Pancreas (tissue), 10 donors: ENCODE results near the gene ATRNL1. TPM values are rescaled to one million over a fixed set of nuclear protein-coding genes. Genes with fewer than 3 reads are reported as not detected.
"Not testable (repeated sequence)": the region's sequence is repeated elsewhere in the genome, so short reads cannot be mapped to it uniquely, and the experiment has no call there.

Experiments
- ATAC-seq, 4 donors: fragments of 200-7000 bp; cut with Tn5 transposase; one replicate each; pipeline versions ENCODE4 v1.8.0 to v1.9.1; 2020; ENCODE audit warnings: mild to moderate bottlenecking in 4 of 4, moderate library complexity in 4 of 4
- DNase-seq, 6 donors: peaks; one replicate each; pipeline ENCODE4 v3.0.0-alpha.2; 2020
- FAIRE-seq: peaks from 2 replicates; lab custom pipeline; 2012; peaks lifted over from hg19 to GRCh38; lab: Jason Lieb, UNC
- H3K27ac ChIP-seq, 4 donors: fragments of 200-600 bp; sonication (generic); 1 replicate in 3 of 4; 2 replicates in 1 of 4; pipeline versions ENCODE4 v1.5.0 to v1.8.0; 2020
- H3K27me3 ChIP-seq, 4 donors: fragments of 200-600 bp; one replicate each; pipeline ENCODE4 v1.8.0; 2021
- H3K36me3 ChIP-seq, 3 donors: fragments of 200-600 bp; sonication (generic) in 1 of 3; one replicate each; pipeline versions ENCODE4 v1.5.0 to v1.8.0; 2020 to 2021
- H3K4me1 ChIP-seq, 3 donors: fragments of 200-600 bp; one replicate each; pipeline ENCODE4 v1.8.0; 2021
- H3K4me3 ChIP-seq, 4 donors: fragments of 200-600 bp; sonication (generic) in 2 of 4; one replicate each; pipeline versions ENCODE4 v1.5.0 to v1.8.0; 2020 to 2021
- H3K9me3 ChIP-seq, 4 donors: fragments of 200-600 bp; one replicate each; pipeline ENCODE4 v1.8.0; 2021
- WGBS, 2 donors: extraction: QIAGEN DNeasy Blood & Tissue Kit; methylation state at CpG; one replicate each; pipeline ENCODE4 v1.1.7; 2013; 5-methylcytosine and 5-hydroxymethylcytosine counted together
- intact Hi-C, 3 donors: fragments of 100-400 bp; cut with DNase I; formaldehyde crosslinking; loops; one replicate each; pipeline versions ENCODE4 v1.11.1 to v1.14.2; 2022
- polyA plus RNA-seq, 2 donors: library from polyadenylated mRNA; stranded (reverse); fragments of 200-250 nt; gene quantifications; one replicate each; pipeline ENCODE4 v1.2.3, GENCODE V29; 2013
- total RNA-seq, 6 donors: library from RNA; stranded (reverse); fragmentation: NEBNext Ultra II Directional in 4 of 6; extraction: Animal tissue kit (Norgen Biotek cat#: 25700) in 4 of 6; gene quantifications; one replicate each; pipeline versions ENCODE4 v1.2.1 to v1.2.4, GENCODE V29; 2021 to 2023
- TF ChIP-seq, protein P1 (sequence below), 4 donors: fragments of 200-600 bp; sonication (generic) in 3 of 4; IDR thresholded peaks; one replicate each; pipeline versions ENCODE4 v1.5.0 to v1.8.0; 2021; ENCODE audit warnings: antibody characterized with exemption in 4 of 4
- donor health status: healthy with polysubstance abuse.
- donor health status: DM: no; HTN: no; CAD: no; lungs with moderate emphysema.
- donor health status: DM: no; HTN: no; CAD: no.
- donor health status: control.
- donor health status: control.
- donor health status: Bipolar disorder and iron deficiency.
- donor health status: DM: yes; HTN: yes; CAD: no.
- donor health status: DM: no; HTN: no; CAD: no.
- donor health status: DM: no; HTN: no; CAD: no.
- donor health status: DM: yes; HTN: yes; CAD: no.

ATRNL1 gene
- total and polyA plus RNA-seq, 8 donors: 0.91 to 5.7 (median 3.9) TPM

DNA sequence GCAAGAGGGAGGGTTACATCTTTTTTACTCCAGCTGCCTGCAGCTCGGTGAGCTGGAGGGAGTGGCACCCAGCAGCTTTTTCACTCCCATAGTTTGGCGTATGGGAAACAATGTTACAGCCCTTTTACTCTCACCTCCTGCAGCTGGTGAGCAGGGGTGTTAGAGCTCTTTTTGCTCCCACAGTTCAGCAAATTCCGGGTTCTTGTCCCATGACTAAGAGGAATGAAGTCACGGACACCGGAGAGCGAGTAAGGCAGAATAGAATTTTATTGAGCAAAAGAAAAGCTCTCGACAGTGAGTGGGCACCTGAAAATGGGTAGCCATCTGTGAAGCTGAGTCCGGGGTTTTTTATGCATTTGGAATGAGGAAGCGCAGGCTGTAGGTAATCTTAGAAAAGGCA lies 733.2 kb downstream of the ATRNL1 start:
- DNase-seq: no peak
- intact Hi-C loops: no loop called here
- H3K36me3 ChIP-seq: no peaks in the 10 kb centered on the region
- no peak overlapping the region for H3K4me3 ChIP-seq
- TF ChIP-seq, protein P1, sequence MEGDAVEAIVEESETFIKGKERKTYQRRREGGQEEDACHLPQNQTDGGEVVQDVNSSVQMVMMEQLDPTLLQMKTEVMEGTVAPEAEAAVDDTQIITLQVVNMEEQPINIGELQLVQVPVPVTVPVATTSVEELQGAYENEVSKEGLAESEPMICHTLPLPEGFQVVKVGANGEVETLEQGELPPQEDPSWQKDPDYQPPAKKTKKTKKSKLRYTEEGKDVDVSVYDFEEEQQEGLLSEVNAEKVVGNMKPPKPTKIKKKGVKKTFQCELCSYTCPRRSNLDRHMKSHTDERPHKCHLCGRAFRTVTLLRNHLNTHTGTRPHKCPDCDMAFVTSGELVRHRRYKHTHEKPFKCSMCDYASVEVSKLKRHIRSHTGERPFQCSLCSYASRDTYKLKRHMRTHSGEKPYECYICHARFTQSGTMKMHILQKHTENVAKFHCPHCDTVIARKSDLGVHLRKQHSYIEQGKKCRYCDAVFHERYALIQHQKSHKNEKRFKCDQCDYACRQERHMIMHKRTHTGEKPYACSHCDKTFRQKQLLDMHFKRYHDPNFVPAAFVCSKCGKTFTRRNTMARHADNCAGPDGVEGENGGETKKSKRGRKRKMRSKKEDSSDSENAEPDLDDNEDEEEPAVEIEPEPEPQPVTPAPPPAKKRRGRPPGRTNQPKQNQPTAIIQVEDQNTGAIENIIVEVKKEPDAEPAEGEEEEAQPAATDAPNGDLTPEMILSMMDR (IDR thresholded peaks at IDR 0.05): no peak
- H3K9me3 ChIP-seq: no peaks in the 10 kb centered on the region
- no peaks in the 10 kb centered on the region for H3K4me1 ChIP-seq
- ATAC-seq: no peak
- no peak for FAIRE-seq
- no peaks in the 10 kb centered on the region for H3K27me3 ChIP-seq
- H3K27ac ChIP-seq: no peak overlapping the region
- 94 to 96% methylated on average over 9 of the region's 9 CpGs for WGBS, 2 donors

DNA sequence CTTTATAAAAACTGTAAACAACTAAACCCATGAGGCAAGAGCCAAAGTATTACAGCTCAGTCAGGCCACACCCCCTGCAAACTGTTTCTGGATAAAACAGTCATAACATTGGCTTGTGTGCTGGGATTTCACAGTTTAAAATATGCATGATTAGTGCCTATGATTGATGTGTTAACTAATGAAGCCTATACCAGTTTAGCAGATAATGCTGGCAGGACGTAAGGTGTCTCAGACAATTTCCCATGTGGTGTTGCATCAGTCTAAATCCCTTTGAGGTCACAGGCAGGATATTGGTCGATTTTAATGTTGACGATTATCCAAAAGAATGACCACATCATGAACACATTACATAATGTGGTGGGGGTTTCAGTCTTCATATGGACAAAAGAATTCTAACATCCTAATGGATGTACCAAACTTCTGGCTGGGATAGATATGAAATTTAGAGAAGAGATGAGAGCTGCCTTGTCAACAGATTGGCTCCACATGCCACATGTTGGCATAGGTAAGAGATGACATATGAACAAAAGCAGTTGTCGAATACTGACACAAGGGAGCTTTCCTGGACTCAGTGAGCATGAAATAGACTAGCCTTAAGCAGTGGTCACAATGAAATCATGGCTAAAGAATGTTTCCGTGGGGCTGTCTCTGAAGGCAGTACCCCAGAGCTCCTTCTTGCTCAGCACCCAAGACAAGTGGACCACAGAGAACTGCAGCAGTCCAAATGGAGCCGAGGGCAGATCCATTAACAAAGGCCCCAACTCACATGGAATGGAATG lies 734.3 kb downstream of the ATRNL1 start:
- no peaks in the 10 kb centered on the region for H3K36me3 ChIP-seq
- no peak overlapping the region for H3K27ac ChIP-seq
- H3K27me3 ChIP-seq: no peaks in the 10 kb centered on the region
- H3K4me1 ChIP-seq: no peaks in the 10 kb centered on the region
- no peak for DNase-seq
- FAIRE-seq: no peak
- H3K9me3 ChIP-seq: no peaks in the 10 kb centered on the region
- intact Hi-C loops: no loop called here
- ATAC-seq: peak in 1 of 4 donors; percentile 52
- TF ChIP-seq, protein P1 (IDR thresholded peaks at IDR 0.05): no peak
- 87 to 94% methylated on average over 6 of the region's 6 CpGs for WGBS, 2 donors
- no peak overlapping the region for H3K4me3 ChIP-seq

DNA sequence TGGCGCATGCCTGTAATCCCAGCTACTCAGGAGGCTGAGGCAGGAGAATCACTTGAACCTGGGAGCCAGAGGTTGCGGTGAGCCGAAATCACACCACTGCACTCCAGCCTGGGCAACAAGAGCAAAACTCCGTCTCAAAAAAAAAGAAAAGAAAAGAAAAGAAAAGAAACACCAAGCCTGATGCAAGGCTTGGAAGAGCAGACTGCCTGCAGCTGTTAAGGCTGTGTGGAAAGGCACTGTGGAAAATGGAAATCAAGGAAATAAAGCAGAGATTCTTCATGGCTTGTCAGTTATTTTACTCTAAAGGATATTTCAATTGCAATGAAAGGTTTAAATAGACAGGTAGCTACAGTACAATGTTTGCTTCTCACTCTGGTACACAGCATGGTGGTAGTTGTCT lies 735.0 kb downstream of the ATRNL1 start:
- H3K27me3 ChIP-seq, H3K27ac ChIP-seq, H3K4me3 ChIP-seq, intact Hi-C loops, FAIRE-seq, DNase-seq, H3K36me3 ChIP-seq, ATAC-seq, H3K4me1 ChIP-seq, H3K9me3 ChIP-seq: not testable (repeated sequence)
- 87 to 90% methylated on average over 4 of the region's 4 CpGs for WGBS, 2 donors

DNA sequence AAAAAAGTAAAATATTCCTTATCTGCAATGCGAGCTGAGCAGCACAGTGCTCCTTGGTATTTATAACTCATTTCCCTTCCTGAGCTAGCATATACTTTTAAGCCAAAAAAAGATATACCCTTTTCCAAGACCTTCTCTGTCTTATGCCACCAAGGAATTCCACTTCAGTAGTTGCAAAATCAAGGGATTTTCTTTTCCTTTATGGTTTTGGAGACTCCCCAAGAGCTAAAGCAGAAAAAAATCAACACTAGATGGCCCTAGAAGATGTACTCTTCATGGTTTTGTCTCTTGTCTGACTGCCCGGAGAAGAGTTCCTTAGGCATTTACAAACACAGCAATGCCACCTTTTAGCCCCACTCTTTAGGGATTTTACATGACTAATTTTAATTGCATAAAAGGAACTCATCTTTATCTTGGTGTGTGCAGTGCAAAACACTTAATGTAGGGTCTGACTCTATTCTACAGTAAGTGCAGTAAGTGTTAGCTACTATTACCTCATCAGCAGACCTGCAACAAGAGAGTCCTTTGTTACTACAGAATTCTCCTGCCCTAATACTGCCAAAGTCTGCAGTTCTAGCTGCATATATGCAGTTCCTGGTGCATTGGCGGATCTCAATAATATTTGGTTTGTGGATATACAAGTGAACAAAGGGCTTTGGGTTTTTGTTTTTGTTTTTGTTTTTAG lies 736.5 kb downstream of the ATRNL1 start:
- no peak overlapping the region for H3K27ac ChIP-seq
- DNase-seq (no peak), ATAC-seq (peak in 2 of 4 donors; percentile 51 to 56), FAIRE-seq (no peak)
- intact Hi-C loops: no loop called here
- H3K4me3 ChIP-seq: no peak overlapping the region
- no peaks in the 10 kb centered on the region for H3K9me3 ChIP-seq
- TF ChIP-seq, protein P1 (IDR thresholded peaks at IDR 0.05): no peak
- H3K36me3 ChIP-seq: no peaks in the 10 kb centered on the region
- H3K4me1 ChIP-seq: no peaks in the 10 kb centered on the region
- 64 to 74% methylated on average over 3 of the region's 3 CpGs for WGBS, 2 donors
- H3K27me3 ChIP-seq: no peaks in the 10 kb centered on the region

DNA sequence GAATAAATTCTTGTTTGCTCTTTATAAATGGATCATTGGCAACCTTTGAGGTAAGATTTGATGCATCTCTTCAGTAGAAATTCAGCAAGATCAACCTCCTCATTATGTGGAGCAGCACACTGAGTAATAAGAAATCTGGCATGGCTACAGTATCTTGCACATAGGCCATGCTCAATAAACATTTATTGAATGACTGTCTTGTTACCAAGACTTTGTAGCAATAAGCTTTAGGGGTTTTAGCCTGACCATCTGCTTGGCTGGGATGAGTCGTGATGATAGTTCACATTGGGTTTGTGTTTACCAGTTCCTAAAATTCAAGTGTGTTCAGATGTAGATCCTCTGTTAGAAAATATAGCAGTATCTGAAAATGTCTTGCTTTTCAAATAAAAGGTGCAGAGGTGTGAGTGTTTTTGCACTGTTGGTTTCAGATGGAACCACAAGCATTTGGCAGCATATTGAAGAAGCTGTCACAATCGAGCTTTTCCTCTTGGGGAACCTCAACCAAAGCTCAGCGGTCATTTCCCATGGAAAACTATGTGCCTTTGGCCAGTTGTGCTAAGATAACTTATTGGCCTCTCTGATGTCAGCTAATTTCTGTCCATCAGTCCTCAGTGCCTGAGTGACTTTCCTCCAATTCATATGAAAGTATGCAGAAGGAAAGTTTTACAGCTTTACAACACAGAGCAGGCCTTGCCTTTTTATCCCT lies 737.3 kb downstream of the ATRNL1 start:
- H3K4me1 ChIP-seq: no peaks in the 10 kb centered on the region
- no peak overlapping the region for H3K27ac ChIP-seq
- no peak overlapping the region for H3K4me3 ChIP-seq
- ATAC-seq (no peak), DNase-seq (no peak), FAIRE-seq (no peak)
- H3K9me3 ChIP-seq: no peaks in the 10 kb centered on the region
- WGBS, 2 donors: 77 to 78% methylated on average over 3 of the region's 3 CpGs
- TF ChIP-seq, protein P1 (IDR thresholded peaks at IDR 0.05): no peak
- no peaks in the 10 kb centered on the region for H3K27me3 ChIP-seq
- H3K36me3 ChIP-seq: no peaks in the 10 kb centered on the region
- intact Hi-C loops: no loop called here
